ACC112 (cell line): ENCODE results near the gene OGFOD3.
"Not testable (repeated sequence)": the region's sequence is repeated elsewhere in the genome, so short reads cannot be mapped to it uniquely, and the experiment has no call there.

Experiments
- H2AFZ ChIP-seq: fragments of 200-600 bp; sonication (generic); one replicate; pipeline ENCODE4 v1.6.0; 2017; ENCODE audit warnings: antibody characterized with exemption, low read length; ENCODE audit not compliant: unreplicated experiment
- H3K27ac ChIP-seq: fragments of 200-600 bp; sonication (generic); 2 replicates; pipeline ENCODE4 v1.5.1; 2014; ENCODE audit warnings: low read depth, mild to moderate bottlenecking, antibody characterized with exemption, low read length, moderate library complexity
- H3K27me3 ChIP-seq: fragments of 200-600 bp; sonication (generic); 2 replicates; pipeline ENCODE4 v1.6.1; 2014; ENCODE audit warnings: mild to moderate bottlenecking, antibody characterized with exemption, low read length, moderate library complexity, mixed read lengths; ENCODE audit not compliant: insufficient read depth
- H3K36me3 ChIP-seq: fragments of 200-600 bp; sonication (generic); 2 replicates; pipeline ENCODE4 v1.6.1; 2016; ENCODE audit warnings: mild to moderate bottlenecking, antibody characterized with exemption, low read length, moderate library complexity, mixed read lengths; ENCODE audit not compliant: insufficient read depth
- H3K4me1 ChIP-seq: fragments of 200-600 bp; sonication (generic); one replicate; pipeline ENCODE4 v1.6.1; 2016; ENCODE audit warnings: low read length, mixed read lengths; ENCODE audit not compliant: insufficient read depth, unreplicated experiment, control insufficient read depth
- H3K4me3 ChIP-seq: fragments of 200-600 bp; sonication (generic); 2 replicates; pipeline ENCODE4 v1.5.1; 2014; ENCODE audit warnings: mild to moderate bottlenecking, low read depth, low read length
- H3K79me2 ChIP-seq: fragments of 200-600 bp; sonication (generic); one replicate; pipeline ENCODE4 v1.6.0; 2016; ENCODE audit warnings: low read length; ENCODE audit not compliant: control insufficient read depth, unreplicated experiment, insufficient read depth

Gene OGFOD3, protein sequence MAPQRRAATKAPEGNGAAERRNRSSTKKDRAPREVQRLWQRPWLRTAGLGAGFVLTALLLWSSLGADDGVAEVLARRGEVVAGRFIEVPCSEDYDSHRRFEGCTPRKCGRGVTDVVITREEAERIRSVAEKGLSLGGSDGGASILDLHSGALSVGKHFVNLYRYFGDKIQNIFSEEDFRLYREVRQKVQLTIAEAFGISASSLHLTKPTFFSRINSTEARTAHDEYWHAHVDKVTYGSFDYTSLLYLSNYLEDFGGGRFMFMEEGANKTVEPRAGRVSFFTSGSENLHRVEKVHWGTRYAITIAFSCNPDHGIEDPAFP

DNA sequence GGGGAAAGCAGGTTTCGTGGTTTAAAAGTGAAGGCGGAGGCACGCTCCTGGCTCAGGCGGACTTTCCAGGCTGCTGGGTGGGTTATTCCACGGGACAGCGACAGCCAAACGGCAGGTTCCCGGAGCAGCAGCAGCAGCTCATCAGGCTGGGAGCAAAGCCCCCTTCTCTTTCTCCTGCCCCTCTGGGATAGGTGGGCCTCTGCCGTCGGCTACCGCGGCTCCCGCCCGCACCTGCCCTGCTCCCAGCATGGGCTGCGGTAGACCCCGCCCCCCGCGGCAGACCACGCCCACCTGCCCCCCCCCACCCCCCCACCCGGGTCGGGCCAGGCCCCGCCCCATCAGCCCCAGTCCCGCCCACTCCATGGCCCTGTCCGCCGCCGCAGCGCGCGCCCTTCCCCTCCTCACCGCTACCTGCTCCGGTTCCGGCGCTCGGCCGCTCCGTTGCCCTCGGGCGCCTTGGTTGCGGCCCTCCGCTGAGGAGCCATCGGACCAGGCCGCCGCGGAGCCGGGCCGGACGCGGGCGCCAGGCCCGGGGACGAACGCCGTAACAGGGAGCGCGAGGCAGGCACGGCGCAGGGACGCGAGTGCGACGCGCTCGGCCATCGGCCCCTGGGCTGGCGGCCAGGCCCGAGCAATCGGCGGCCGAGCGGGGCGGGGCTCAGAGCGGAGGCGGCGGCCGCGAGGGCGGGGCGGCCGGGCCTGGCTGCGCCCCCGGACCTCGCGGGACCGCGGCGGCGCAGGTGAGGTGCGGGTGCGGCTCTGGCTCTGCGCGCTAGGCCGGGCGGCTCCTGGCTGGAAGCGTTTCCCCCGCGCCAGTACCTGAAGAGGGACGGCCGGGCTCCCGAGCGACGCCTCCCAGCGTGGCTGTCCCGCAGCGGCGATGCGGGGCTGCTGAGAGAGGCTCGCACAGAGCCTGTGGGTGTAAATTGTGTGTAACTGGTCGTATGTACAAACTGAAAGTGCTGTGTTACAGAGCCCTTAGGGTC is at the start of gene OGFOD3, which contains the start of gene HEXD:
TSS of gene OGFOD3 (minus strand) at position 586 of the 986 bp plus-strand sequence. CDS start at position 485, 101 bp downstream.
TSS of gene HEXD (plus strand) at position 347 of the 986 bp plus-strand sequence. CDS start 1,453 bp downstream, outside the sequence.
- Histone ChIP-seq H2AFZ (peak within 1 kb of the TSS; percentile 80), H3K27ac (peak within 1 kb of the TSS; percentile 73; the same call in 1 of the 2 replicates), H3K4me3 (peak within 1 kb of the TSS; percentile 100), H3K79me2 (peaks cover 3% of the 10 kb centered on the region), H3K4me1 (peaks cover 4% of the 10 kb centered on the region), H3K36me3 (peaks cover 7% of the 10 kb centered on the region; the same call in 1 of the 2 replicates), H3K27me3 (no peaks in the 10 kb centered on the region)

GRCh38 chr17:82465023-82465603 is 46.7 kb upstream of the OGFOD3 start:
- Histone ChIP-seq H3K36me3 (peaks cover 10% of the 10 kb centered on the region; the same call in 1 of the 2 replicates), H3K4me1 (no peaks in the 10 kb centered on the region), H2AFZ (no peak overlapping the region), H3K79me2 (no peaks in the 10 kb centered on the region), H3K4me3 (no peak overlapping the region), H3K27me3 (no peaks in the 10 kb centered on the region), H3K27ac (no peak overlapping the region)

GRCh38 chr17:82464567-82464929 is 46.2 kb upstream of the OGFOD3 start:
- Histone ChIP-seq H3K36me3 (peaks cover 7% of the 10 kb centered on the region; the same call in 1 of the 2 replicates), H3K79me2 (no peaks in the 10 kb centered on the region), H3K27me3 (no peaks in the 10 kb centered on the region), H3K4me1 (no peaks in the 10 kb centered on the region), H3K27ac (no peak overlapping the region), H2AFZ (no peak overlapping the region), H3K4me3 (no peak overlapping the region)

DNA sequence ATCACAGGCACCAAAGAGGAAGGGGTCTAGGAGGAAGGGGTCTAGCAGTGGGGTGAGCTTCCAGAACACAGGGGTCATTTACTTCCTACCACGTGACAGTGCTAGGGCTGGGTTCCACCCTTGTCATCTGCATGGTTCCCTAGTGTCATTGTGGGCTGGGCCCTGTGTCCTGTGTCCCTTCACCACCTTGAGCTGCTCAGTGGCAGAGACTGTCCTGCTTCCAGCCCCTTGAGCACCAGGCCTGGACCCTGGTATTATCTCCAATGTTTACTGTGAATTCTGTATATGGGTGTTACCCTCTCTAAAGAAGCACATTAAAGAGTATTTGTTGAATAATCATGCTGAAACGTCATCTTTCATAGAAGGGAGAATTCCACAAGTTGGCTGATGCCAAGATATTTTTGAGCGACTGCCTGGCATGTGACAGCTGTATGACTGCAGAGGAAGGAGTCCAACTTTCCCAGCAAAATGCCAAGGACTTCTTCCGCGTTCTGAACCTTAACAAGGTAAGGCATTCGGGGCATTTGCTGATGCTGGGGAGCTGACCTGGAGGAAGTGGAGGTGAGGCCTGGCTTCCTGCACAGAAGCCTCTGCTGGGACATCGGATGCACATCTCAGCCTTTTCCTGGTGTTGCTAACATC is 45.7 kb upstream of the OGFOD3 start:
- peaks cover 5% of the 10 kb centered on the region; the same call in 1 of the 2 replicates for H3K36me3 ChIP-seq
- no peaks in the 10 kb centered on the region for H3K79me2 ChIP-seq
- H3K4me1 ChIP-seq = no peaks in the 10 kb centered on the region

DNA sequence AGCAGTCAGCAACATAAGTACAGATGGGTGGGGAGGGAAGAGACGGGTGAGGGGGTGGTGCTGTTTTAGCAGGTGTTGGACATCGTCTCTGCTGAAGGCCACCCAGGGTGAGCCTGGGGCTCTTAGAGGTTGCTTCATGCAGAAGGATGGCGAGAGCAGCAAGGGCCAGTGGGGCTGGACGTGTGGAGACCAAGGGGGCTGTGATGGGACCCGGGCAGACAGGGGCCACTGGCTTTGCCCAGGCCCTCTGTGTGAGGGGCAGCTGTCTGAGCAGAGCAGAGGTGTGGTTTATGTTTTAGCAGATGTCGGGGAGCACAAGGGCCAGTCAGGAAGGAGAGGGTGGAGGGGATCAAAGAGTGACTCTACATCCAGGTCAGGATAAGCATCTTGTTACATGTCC is 45.0 kb upstream of the OGFOD3 start:
- Histone ChIP-seq H3K36me3 (0 out of 2 replicates have a peak, but pooled peaks cover under 1% of the 10 kb centered on the region), H3K27ac (no peak overlapping the region), H3K4me1 (no peaks in the 10 kb centered on the region), H3K27me3 (no peaks in the 10 kb centered on the region), H2AFZ (no peak overlapping the region), H3K79me2 (no peaks in the 10 kb centered on the region), H3K4me3 (no peak overlapping the region)

More for the DNA sequence above, 45.7 kb upstream of the OGFOD3 start:
- H3K4me3 ChIP-seq = no peak overlapping the region
- H3K27ac ChIP-seq = no peak overlapping the region
- no peak overlapping the region for H2AFZ ChIP-seq
- no peaks in the 10 kb centered on the region for H3K27me3 ChIP-seq

GRCh38 chr17:82461827-82462524 is 43.6 kb upstream of the OGFOD3 start:
- peaks cover 9% of the 10 kb centered on the region for H3K4me1 ChIP-seq
- H2AFZ ChIP-seq = no peak overlapping the region
- H3K36me3 ChIP-seq = no peaks in the 10 kb centered on the region
- H3K27ac ChIP-seq = no peak overlapping the region
- H3K79me2 ChIP-seq = no peaks in the 10 kb centered on the region
- no peak overlapping the region for H3K4me3 ChIP-seq
- no peaks in the 10 kb centered on the region for H3K27me3 ChIP-seq

DNA sequence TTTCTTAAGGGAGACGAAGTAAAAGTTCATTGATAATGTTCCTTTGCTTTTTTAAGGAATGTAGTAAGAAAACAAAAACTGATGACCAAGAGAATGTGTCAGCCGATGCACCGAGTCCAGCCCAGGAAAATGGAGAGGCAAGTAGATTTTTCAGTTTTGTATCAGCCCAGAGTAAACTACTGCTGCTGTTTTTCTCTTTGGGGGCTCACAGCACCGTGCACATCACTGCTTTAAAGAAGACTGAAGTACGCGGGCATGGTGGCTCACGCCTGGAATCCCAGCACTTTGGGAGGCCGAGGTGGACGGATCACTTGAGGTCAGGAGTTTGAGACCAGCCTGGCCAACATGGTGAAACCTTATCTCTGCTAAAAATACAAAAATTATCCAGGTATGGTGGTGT is 41.5 kb upstream of the OGFOD3 start:
- H3K27me3 ChIP-seq, H3K27ac ChIP-seq, H2AFZ ChIP-seq, H3K79me2 ChIP-seq, H3K4me1 ChIP-seq, H3K36me3 ChIP-seq: not testable (repeated sequence)
- peak overlapping the region; percentile 95; the same call in 1 of the 2 replicates for H3K4me3 ChIP-seq

DNA sequence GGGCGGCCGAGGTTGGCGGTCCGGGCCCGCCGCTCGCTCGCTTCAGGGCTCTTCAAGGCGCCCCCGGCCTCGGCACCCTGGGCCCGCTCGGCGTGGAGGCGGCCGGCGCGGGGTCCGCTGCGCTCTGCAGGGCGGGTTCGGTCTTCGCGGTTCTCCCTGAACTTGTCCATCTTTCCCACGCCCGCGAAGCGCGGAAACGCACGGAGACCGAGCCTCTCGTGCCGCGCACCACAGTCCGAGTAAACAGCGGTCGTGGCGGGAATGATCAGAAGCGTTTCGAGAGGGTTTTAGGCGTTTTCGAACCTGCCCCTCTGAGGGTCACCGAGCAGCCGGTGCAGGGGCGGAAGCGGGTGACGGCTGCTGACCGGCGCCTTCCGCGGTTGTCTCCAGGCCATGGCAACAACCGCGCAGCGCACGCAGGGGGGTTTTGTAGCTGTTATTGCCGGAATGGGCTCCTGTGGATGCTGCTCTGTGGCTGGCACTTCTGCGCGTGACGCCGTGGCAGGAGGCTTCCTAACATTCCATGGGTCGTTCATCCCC is 40.6 kb upstream of the OGFOD3 start:
- peak overlapping the region; percentile 35; the same call in 1 of the 2 replicates for H3K27ac ChIP-seq

GRCh38 chr17:82458179-82458884 is 39.9 kb upstream of the OGFOD3 start, which contains the start of gene NARF:
NARF (plus strand) TSS chr17:82458741; CDS start chr17:82458804, 63 bp downstream.
- Histone ChIP-seq H3K27ac (peak within 1 kb of the TSS; percentile 97), H3K4me3 (peak within 1 kb of the TSS; percentile 95), H3K79me2 (no peaks in the 10 kb centered on the region), H3K4me1 (peaks cover 9% of the 10 kb centered on the region), H2AFZ (peak within 1 kb of the TSS; percentile 55), H3K27me3 (no peaks in the 10 kb centered on the region), H3K36me3 (no peaks in the 10 kb centered on the region)

More for the DNA sequence above, 40.6 kb upstream of the OGFOD3 start:
- Histone ChIP-seq H3K79me2 (no peaks in the 10 kb centered on the region), H3K27me3 (no peaks in the 10 kb centered on the region), H2AFZ (peak overlapping the region; percentile 55), H3K4me1 (peaks cover 9% of the 10 kb centered on the region), H3K36me3 (no peaks in the 10 kb centered on the region), H3K4me3 (peak overlapping the region; percentile 95)
